GM23338 (cell line): ENCODE measurements around the gene IL1RN.

ENCODE experiments used
- EZH2phosphoT487 ChIP-seq: fragments of 200-600 bp; sonication (generic); IDR thresholded peaks from one replicate; pipeline ENCODE4 v1.8.1; 2018; ENCODE audit warnings: antibody characterized with exemption; ENCODE audit not compliant: unreplicated experiment
- TF ChIP-seq, protein P1 (sequence below), 2 experiments: fragments of 200-600 bp in 1 of 2; sonication (generic) in 1 of 2; conservative IDR thresholded peaks; 2 replicates each; pipeline versions ENCODE4 v1.5.1 to v1.6.1; 2016 to 2017; ENCODE audit warnings: antibody characterized with exemption in 2 of 2, low read depth in 2 of 2, mild to moderate bottlenecking in 2 of 2, moderate library complexity in 1 of 2

DNA sequence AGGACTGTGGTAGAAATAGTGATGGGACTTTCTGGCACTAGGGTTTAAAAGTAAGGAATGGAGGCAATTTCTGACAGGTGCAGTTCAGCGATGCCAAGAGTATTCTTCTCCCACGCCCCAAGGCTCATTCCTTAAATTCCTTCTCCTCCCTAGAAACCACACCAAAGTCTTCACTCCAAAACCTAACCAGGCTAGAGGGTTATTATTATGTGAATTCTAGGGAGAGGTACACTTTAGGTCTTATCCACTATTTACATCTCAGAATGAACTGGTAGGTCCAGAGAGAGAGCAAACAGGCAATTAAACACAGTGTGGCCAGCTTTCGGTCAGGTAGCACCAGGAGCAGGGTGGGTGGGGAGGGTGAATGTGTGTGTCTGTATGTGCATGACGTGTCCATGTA, 48.3 kb upstream of the IL1RN start:
- no peak for TF ChIP-seq EZH2phosphoT487
- TF ChIP-seq, protein P1, sequence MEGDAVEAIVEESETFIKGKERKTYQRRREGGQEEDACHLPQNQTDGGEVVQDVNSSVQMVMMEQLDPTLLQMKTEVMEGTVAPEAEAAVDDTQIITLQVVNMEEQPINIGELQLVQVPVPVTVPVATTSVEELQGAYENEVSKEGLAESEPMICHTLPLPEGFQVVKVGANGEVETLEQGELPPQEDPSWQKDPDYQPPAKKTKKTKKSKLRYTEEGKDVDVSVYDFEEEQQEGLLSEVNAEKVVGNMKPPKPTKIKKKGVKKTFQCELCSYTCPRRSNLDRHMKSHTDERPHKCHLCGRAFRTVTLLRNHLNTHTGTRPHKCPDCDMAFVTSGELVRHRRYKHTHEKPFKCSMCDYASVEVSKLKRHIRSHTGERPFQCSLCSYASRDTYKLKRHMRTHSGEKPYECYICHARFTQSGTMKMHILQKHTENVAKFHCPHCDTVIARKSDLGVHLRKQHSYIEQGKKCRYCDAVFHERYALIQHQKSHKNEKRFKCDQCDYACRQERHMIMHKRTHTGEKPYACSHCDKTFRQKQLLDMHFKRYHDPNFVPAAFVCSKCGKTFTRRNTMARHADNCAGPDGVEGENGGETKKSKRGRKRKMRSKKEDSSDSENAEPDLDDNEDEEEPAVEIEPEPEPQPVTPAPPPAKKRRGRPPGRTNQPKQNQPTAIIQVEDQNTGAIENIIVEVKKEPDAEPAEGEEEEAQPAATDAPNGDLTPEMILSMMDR (conservative IDR thresholded peaks at IDR 0.05; ENCODE audit: low read depth in 2 of 2) = no peak
